T follicular helper cell (primary cell): ENCODE results near the gene GBE1.
A peak's percentile ranks its signal among the peaks of the same experiment; 100 is the strongest.
"Not testable (repeated sequence)": the region's sequence is repeated elsewhere in the genome, so short reads cannot be mapped to it uniquely, and the experiment has no call there.

Experiments
- DNase-seq: peaks from one replicate; pipeline ENCODE4 v3.0.0-alpha.2; 2020; ENCODE audit warnings: low read depth
- total RNA-seq, 2 experiments: gene quantifications; one replicate each; lab custom pipeline; 2026; lab: John Stamatoyannopoulos, UW

The GBE1 gene
- 19.4 to 31.7 reads per million in 2 experiments for total RNA-seq

GRCh38 chr3:81760924-81761903 lies at the start of gene GBE1:
GBE1 (minus strand) TSS chr3:81761645; CDS start chr3:81761517, 128 bp downstream.
- DNase-seq = peak; percentile 77

GRCh38 chr3:81808900-81809299 lies 47.5 kb upstream of the GBE1 start:
- DNase-seq = no peak

GRCh38 chr3:81799403-81799802 lies 38.0 kb upstream of the GBE1 start:
- no peak for DNase-seq

- no peak for DNase-seq
Measured at GRCh38 chr3:81793410-81793809, 32.0 kb upstream of the GBE1 start.

- DNase-seq = no peak
Measured at GRCh38 chr3:81790117-81790516, 28.7 kb upstream of the GBE1 start.

- no peak for DNase-seq
Measured at GRCh38 chr3:81789691-81790090, 28.2 kb upstream of the GBE1 start.

GRCh38 chr3:81788610-81789009 lies 27.2 kb upstream of the GBE1 start:
- DNase-seq = no peak

GRCh38 chr3:81788044-81788443 lies 26.6 kb upstream of the GBE1 start:
- no peak for DNase-seq

GRCh38 chr3:81782585-81782984 lies 21.1 kb upstream of the GBE1 start:
- DNase-seq = no peak

- no peak for DNase-seq
Measured at GRCh38 chr3:81778678-81779182, 17.3 kb upstream of the GBE1 start.

- DNase-seq = no peak
Measured at GRCh38 chr3:81776643-81777042, 15.2 kb upstream of the GBE1 start.

GRCh38 chr3:81770710-81771109 lies 9.3 kb upstream of the GBE1 start:
- DNase-seq = no peak

GRCh38 chr3:81769299-81769698 lies 7.9 kb upstream of the GBE1 start:
- DNase-seq = no peak

- not testable (repeated sequence) for DNase-seq
Measured at GRCh38 chr3:81767250-81767859, 5.9 kb upstream of the GBE1 start.

GRCh38 chr3:81765400-81765799 lies 4.0 kb upstream of the GBE1 start:
- no peak for DNase-seq

GRCh38 chr3:81764665-81765064 lies 3.2 kb upstream of the GBE1 start:
- DNase-seq = no peak

- DNase-seq = no peak
Measured at GRCh38 chr3:81764002-81764401, 2.6 kb upstream of the GBE1 start.

GRCh38 chr3:81763001-81763400 lies 1.6 kb upstream of the GBE1 start:
- no peak for DNase-seq

- no peak for DNase-seq
Measured at GRCh38 chr3:81761904-81762580, 597 bp upstream of the GBE1 start.

GRCh38 chr3:81760215-81760614 lies 1.2 kb downstream of the GBE1 start:
- DNase-seq = no peak

GRCh38 chr3:81758771-81759170 lies 2.7 kb downstream of the GBE1 start:
- DNase-seq = not testable (repeated sequence)

GRCh38 chr3:81758275-81758674 lies 3.2 kb downstream of the GBE1 start:
- no peak for DNase-seq
